GM12874 (cell line): Measurements from ENCODE around the gene PALD1.

Experiments
- CTCF ChIP-seq: IDR thresholded peaks from 2 replicates; pipeline ENCODE4 v1.5.1; 2011; ENCODE audit warnings: low read depth, mild to moderate bottlenecking, control low read depth, low read length, moderate library complexity; ENCODE audit not compliant: insufficient read depth

The PALD1 gene

GRCh38 chr10:70478191-70479164 lies at the start of gene PALD1:
PALD1 (plus strand) TSS chr10:70478767; CDS start chr10:70525952, 47,185 bp downstream.
- TF ChIP-seq CTCF = 0 out of 2 replicates have a peak, but pooled peaks have one; percentile 10

- no peak for TF ChIP-seq CTCF
These were observed 47.8 kb upstream of the PALD1 start for GRCh38 chr10:70430493-70431445.

GRCh38 chr10:70432101-70432500 lies 46.5 kb upstream of the PALD1 start:
- TF ChIP-seq CTCF = no peak

GRCh38 chr10:70432561-70433263 lies 45.9 kb upstream of the PALD1 start:
- TF ChIP-seq CTCF = no peak

GRCh38 chr10:70433581-70434280 lies 44.8 kb upstream of the PALD1 start:
- no peak for TF ChIP-seq CTCF

- no peak for TF ChIP-seq CTCF
These were observed 43.1 kb upstream of the PALD1 start for GRCh38 chr10:70435241-70436085.
